K562 (cell line): ENCODE results near the gene ARID4B. TPM values are rescaled to one million over a fixed set of nuclear protein-coding genes. Genes with fewer than 3 reads are reported as not detected.

Source experiments
- AFF4 ChIP-seq: sonication (generic); formaldehyde crosslinking; IDR thresholded peaks from 2 replicates; pipeline ENCODE4 v1.8.0; 2023; ENCODE audit warnings: mild to moderate bottlenecking, missing genetic modification reagents
- CBFA2T2 ChIP-seq: fragments of 450-650 bp; conservative IDR thresholded peaks from 2 replicates; pipeline ENCODE4 v1.6.1; 2017; ENCODE audit warnings: mild to moderate bottlenecking
- CTBP1 ChIP-seq: fragments of 450-650 bp; IDR thresholded peaks from 2 replicates; pipeline ENCODE4 v1.6.1; 2016; ENCODE audit warnings: borderline replicate concordance
- DIDO1 ChIP-seq: fragments of 450-650 bp; IDR thresholded peaks from 2 replicates; pipeline ENCODE4 v1.6.1; 2016; ENCODE audit warnings: low read depth, missing biosample characterization, missing genetic modification characterization
- DMBX1 ChIP-seq: fragments of 250-450 bp; sonication (Bioruptor Pico); IDR thresholded peaks from 2 replicates; pipeline ENCODE4 v1.8.0; 2022; ENCODE audit warnings: inconsistent platforms, mild to moderate bottlenecking, moderate library complexity, borderline replicate concordance
- KAT2B ChIP-seq: IDR thresholded peaks from one replicate; pipeline ENCODE4 v1.6.1; 2012; ENCODE audit warnings: low read depth, mild to moderate bottlenecking, control low read depth, inconsistent platforms, low read length, moderate library complexity
- KAT7 ChIP-seq: sonication (generic); formaldehyde crosslinking; IDR thresholded peaks from 2 replicates; pipeline ENCODE4 v1.8.0; 2022; ENCODE audit warnings: missing genetic modification reagents, mild to moderate bottlenecking, borderline replicate concordance
- MBD2 ChIP-seq: sonication (generic); IDR thresholded peaks from 2 replicates; pipeline ENCODE4 v1.6.1; 2016; ENCODE audit warnings: low read depth, borderline replicate concordance
- NCOA6 ChIP-seq: fragments of 450-650 bp; IDR thresholded peaks from 2 replicates; pipeline ENCODE4 v1.6.1; 2017; ENCODE audit warnings: mild to moderate bottlenecking
- PML ChIP-seq: IDR thresholded peaks from 2 replicates; pipeline ENCODE4 v1.6.1; 2012; ENCODE audit warnings: low read length, inconsistent platforms
- POLR2H ChIP-seq: IDR thresholded peaks from 2 replicates; pipeline ENCODE4 v1.6.1; 2016; ENCODE audit warnings: missing genetic modification characterization, low read depth, mild to moderate bottlenecking, control low read depth, missing compliant biosample characterization, moderate library complexity
- SMARCA5 ChIP-seq: fragments of 450-650 bp; IDR thresholded peaks from 2 replicates; pipeline ENCODE4 v1.6.1; 2016
- SMARCC2 ChIP-seq: fragments of 450-650 bp; IDR thresholded peaks from 2 replicates; pipeline ENCODE4 v1.6.1; 2017; ENCODE audit warnings: antibody characterized with exemption, moderate library complexity, mild to moderate bottlenecking, low read depth
- STAG1 ChIP-seq: sonication (generic); formaldehyde crosslinking; IDR thresholded peaks from 2 replicates; pipeline ENCODE4 v1.5.0; 2020; ENCODE audit warnings: missing genetic modification reagents, borderline replicate concordance
- ZC3H11A ChIP-seq: IDR thresholded peaks from 2 replicates; pipeline ENCODE4 v1.6.1; 2012; ENCODE audit warnings: low read depth, low read length, improper control_type of control experiment
- ZFP91 ChIP-seq: sonication (generic); formaldehyde crosslinking; IDR thresholded peaks from 2 replicates; pipeline ENCODE4 v1.8.0; 2022; ENCODE audit warnings: mild to moderate bottlenecking, missing genetic modification reagents
- ZNF174 ChIP-seq: fragments of 250-450 bp; sonication (Bioruptor Pico); IDR thresholded peaks from 2 replicates; pipeline ENCODE4 v1.4.0; 2020; ENCODE audit warnings: mild to moderate bottlenecking
- ZNF445 ChIP-seq: fragments of 250-450 bp; sonication (Bioruptor Pico); IDR thresholded peaks from 2 replicates; pipeline ENCODE4 v1.4.0; 2020; ENCODE audit warnings: low read depth, mild to moderate bottlenecking, moderate library complexity
- ZNF583 ChIP-seq: fragments of 250-450 bp; sonication (Bioruptor Pico); IDR thresholded peaks from 2 replicates; pipeline ENCODE4 v1.4.0; 2020
- ZNF589 ChIP-seq: fragments of 200-800 bp; sonication (Bioruptor generic); IDR thresholded peaks from 2 replicates; pipeline ENCODE4 v1.6.1; 2016; ENCODE audit warnings: low read depth, missing genetic modification characterization, missing compliant biosample characterization
- ZNF668 ChIP-seq: fragments of 250-450 bp; sonication (Bioruptor Pico); IDR thresholded peaks from 2 replicates; pipeline ENCODE4 v1.8.0; 2022; ENCODE audit warnings: mild to moderate bottlenecking, inconsistent platforms
- polyA plus RNA-seq, 8 experiments: library from polyadenylated mRNA; depleted of rRNA in 4 of 8; stranded (reverse) in 5 of 8; unstranded in 3 of 8; fragments of >200 nt; fragmentation: Nextera tagmentation in 2 of 8; fragmentation: Illumina TruSeq in 1 of 8; extraction: Ambion mirVana in 2 of 8; extraction: Trizol in 1 of 8; gene quantifications; 2 replicates each; pipeline versions ENCODE4 v1.2.1 to v1.2.3, GENCODE V29; 2011 to 2014; ENCODE audit warnings: inconsistent platforms in 1 of 8, missing spikeins in 1 of 8
- total RNA-seq, 7 experiments: library from RNA; depleted of rRNA in 6 of 7; stranded (reverse); fragments of >200 nt in 6 of 7; fragmentation: Illumina TruSeq in 2 of 7; extraction: Trizol in 2 of 7; gene quantifications; 2 replicates each; pipeline versions ENCODE4 v1.2.1 to v1.2.3, GENCODE V29; 2011 to 2021; ENCODE audit warnings: low replicate concordance in 1 of 7

Gene ARID4B
- total and polyA plus RNA-seq, 9 of the 15 experiments (the other 6 are each of a cell fraction or from before 2014, with no cell fraction given), result 8.4 to 38.9 (median 18.5) TPM

GRCh38 chr1:235326719-235327558 is 1.0 kb downstream of the ARID4B start (continued):
- TF ChIP-seq ZC3H11A, result no peak
- TF ChIP-seq ZNF668 (CRISPR knock-in tag), result no peak
- no peak for TF ChIP-seq KAT2B
- no peak for TF ChIP-seq ZNF589
- no peak for TF ChIP-seq ZFP91 (CRISPR knock-in tag)
- TF ChIP-seq CBFA2T2, result no peak
- no peak for TF ChIP-seq MBD2
- TF ChIP-seq AFF4, result peak; percentile 30
- no peak for TF ChIP-seq DIDO1
- 0 out of 2 replicates have a peak, but pooled peaks have one; percentile 54 for TF ChIP-seq ZNF583 (CRISPR knock-in tag)
- TF ChIP-seq STAG1 (CRISPR knock-in tag), result no peak
- no peak for TF ChIP-seq POLR2H
- TF ChIP-seq ZNF174 (CRISPR knock-in tag), result no peak
- no peak for TF ChIP-seq SMARCA5
- no peak for TF ChIP-seq KAT7 (CRISPR knock-in tag)
- TF ChIP-seq PML, result no peak
- no peak for TF ChIP-seq SMARCC2
- no peak for TF ChIP-seq CTBP1
- peak; percentile 66; the same call in 1 of the 2 replicates for TF ChIP-seq NCOA6
- TF ChIP-seq DMBX1 (CRISPR knock-in tag), result no peak; the same call in 1 of the 2 replicates
- TF ChIP-seq ZNF445 (CRISPR knock-in tag), result no peak
